ENCODE results near the gene TRIM63.

Gene TRIM63

GRCh38 chr1:26031611-26032220 is 35.7 kb downstream of the TRIM63 start:
- DNase-seq: no peak

DNA sequence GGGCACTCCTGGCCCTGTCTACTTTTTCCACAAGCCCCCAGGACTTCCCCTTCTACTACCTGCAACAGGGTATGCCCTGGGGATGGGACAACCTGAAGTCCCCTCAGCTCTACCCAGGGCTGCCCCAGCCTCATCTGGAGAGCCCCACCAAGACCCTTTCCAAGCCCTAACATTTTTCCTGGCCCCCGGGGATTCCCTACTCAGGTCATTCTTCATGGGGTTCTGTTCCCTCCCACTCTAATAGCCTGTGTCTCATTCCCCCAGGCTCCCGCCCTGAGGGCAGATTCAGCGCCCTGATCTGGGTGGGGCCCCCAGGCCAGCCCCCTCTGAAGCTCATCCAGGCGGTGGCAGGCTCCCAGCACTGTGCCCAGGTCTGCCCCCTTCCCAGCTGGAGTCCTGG is 36.2 kb downstream of the TRIM63 start:
- DNase-seq: no peak

DNA sequence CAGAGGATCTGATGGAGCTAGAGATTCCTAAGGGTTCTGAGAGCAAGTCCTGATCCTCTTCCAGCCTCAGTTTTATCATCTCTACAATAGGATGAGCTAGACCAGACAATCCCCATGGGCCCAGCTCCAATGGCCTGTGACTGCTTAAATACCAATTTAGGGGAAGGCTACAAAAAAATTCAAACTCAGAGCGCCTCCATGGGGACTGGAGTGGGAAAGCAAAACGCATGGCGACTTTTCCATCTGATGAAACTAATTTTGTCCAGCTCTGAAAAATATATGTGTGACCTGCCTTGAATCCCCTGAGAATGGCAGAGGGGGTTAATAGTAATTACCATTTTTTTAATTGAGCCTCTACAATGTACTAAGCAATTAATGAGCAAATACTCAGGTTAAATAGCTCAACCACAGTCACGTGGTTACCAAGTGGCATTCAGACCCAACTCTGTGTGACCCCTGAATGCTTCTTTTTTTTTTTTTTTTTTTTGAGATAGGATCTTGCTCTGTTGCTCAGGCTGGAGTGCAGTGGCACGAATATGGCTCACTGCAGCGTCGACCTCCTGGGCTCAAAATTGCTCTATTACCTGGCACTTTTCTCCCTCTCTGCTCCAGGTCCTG is 37.5 kb downstream of the TRIM63 start:
- no peak for DNase-seq

DNA sequence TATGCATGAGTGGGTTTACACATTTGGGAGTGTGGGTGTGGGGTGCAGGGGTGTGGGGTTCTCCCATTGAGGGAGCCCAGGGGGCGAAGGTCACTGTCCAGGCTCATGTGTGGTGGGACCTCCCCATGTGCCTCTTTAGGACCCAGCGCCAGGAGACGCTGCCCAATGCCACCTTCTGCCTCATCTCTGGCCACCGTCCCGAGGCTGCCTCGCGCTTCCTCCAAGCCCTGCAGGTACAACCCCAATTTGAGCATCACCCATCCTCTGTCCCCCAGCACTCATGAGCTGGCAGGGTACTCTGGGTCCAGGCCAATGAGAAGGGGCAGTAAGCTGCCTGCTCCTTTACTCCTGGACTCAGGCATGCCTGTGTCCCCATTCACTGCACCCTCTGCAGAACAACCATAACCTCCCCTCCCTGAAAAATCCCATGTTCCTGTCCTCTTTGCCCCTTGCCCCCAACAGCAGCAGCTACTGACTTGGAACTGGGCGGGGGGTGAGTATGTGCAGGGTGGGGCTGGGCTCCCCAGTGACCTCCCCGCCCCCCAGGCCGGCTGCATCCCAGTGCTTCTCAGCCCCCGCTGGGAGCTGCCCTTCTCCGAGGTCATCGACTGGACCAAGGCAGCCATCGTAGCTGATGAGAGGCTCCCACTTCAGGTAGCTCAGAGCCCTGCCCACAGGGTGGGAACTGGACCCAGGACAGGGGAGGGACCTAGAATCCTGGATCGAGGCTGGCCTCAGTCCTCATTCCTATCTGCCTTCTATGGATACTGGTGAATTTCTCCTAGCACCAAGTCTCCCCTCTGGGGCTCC is 38.2 kb downstream of the TRIM63 start:
- no peak for DNase-seq

- no peak for DNase-seq
These were observed 38.9 kb downstream of the TRIM63 start for GRCh38 chr1:26028490-26028980.

- DNase-seq: no peak
These were observed 39.5 kb downstream of the TRIM63 start for GRCh38 chr1:26027716-26028489.

DNA sequence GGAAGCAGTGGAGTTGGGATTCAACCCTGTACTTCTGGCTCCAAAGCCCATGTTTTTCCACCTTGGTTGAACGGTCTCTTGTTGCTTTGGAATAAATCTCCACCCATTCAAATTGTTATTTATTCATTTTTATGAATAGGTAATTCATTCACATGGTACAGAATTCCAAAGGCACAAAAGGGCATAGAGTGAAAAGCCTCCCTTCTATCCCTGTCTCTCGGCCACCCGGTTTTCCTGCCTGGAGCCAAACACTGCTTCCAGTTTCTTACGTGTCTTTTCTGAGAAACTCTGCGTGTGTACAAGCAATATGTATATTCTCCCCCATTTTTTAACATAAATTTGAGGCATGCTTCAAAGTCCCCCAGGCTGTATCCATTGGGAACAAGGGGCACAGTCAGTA is 41.9 kb downstream of the TRIM63 start:
- no peak for DNase-seq

- no peak for DNase-seq
These were observed 42.4 kb downstream of the TRIM63 start for GRCh38 chr1:26025060-26025459.

- no peak for DNase-seq
These were observed 43.6 kb downstream of the TRIM63 start for GRCh38 chr1:26023826-26024225.

GRCh38 chr1:26023009-26023408 is 44.4 kb downstream of the TRIM63 start:
- no peak for DNase-seq

- DNase-seq: no peak
These were observed 45.0 kb downstream of the TRIM63 start for GRCh38 chr1:26022404-26022779.

- no peak for DNase-seq
These were observed 45.6 kb downstream of the TRIM63 start, which contains the start of gene EXTL1 for GRCh38 chr1:26021647-26022403. EXTL1 (plus strand) TSS chr1:26021775; CDS start chr1:26022647, 872 bp downstream.

DNA sequence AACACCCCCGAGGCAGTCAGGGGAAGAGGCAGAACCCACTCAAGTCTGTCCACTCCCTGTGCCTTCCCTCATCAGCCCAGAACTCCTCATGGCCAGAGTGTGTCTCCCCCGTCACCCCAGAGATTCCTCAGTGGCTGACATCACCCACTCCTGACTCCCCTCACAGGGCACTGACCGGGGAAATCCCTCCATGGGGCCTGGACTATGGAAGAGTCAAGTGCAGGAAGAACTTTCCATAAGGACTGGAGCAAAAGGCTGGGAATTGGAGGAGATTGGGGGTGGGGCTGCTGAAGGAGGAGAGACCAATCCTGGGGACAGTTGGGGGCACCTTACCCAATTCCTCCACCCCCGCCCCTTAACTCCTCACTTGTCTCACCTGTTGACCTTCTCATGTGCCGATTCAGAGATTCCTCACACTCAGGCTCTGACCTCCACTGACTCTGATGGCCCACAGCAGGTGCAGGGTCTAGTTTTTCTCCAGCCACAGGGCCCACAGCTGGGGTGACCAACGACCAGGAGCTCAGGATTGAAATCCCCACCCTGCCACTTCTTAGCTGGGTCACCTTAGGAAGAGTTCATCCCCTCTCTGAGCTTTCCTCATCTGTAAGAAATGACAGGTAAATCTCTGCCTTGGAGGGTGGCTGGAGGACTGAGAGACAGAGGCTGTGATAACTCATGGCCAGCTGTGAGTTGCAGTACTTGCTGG is 46.3 kb downstream of the TRIM63 start:
- no peak for DNase-seq

GRCh38 chr1:26020330-26020768 is 47.1 kb downstream of the TRIM63 start:
- no peak for DNase-seq

DNA sequence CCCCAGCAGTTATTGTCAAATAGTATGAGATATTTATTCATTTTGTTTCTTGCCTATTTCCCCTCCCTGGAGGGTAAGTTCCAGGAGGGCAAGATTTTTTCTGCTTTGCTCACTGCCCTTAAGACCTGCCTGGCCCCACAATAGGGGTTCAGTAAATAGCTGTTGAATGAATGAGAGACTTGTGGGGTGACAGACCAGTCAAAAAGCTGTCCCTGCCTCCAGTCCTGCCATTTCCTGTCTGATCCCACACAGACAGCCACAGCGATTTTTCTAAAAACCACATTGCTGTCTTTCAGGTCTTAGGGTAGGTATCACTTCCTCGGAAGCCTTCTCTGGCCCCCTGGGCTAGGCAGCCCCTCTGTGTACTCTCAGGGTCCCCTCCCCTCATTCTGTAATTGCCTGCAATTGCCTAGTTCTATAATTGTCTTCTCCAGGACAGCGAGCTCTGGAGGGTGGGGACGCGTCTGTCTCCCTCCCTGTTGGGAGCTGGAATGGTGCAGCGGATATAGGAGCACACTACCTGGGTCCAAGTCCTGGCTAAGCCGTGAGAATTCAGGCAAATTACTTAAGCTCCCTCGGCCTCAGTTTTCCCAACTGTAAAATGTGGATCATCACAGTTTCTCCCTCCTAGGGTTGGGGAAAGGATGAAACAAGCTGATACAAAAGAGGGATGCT is 47.7 kb downstream of the TRIM63 start:
- no peak for DNase-seq

GRCh38 chr1:26017606-26018005 is 49.8 kb downstream of the TRIM63 start:
- DNase-seq: no peak

- no peak for DNase-seq
These were observed 50.4 kb downstream of the TRIM63 start for GRCh38 chr1:26016953-26017545.

DNA sequence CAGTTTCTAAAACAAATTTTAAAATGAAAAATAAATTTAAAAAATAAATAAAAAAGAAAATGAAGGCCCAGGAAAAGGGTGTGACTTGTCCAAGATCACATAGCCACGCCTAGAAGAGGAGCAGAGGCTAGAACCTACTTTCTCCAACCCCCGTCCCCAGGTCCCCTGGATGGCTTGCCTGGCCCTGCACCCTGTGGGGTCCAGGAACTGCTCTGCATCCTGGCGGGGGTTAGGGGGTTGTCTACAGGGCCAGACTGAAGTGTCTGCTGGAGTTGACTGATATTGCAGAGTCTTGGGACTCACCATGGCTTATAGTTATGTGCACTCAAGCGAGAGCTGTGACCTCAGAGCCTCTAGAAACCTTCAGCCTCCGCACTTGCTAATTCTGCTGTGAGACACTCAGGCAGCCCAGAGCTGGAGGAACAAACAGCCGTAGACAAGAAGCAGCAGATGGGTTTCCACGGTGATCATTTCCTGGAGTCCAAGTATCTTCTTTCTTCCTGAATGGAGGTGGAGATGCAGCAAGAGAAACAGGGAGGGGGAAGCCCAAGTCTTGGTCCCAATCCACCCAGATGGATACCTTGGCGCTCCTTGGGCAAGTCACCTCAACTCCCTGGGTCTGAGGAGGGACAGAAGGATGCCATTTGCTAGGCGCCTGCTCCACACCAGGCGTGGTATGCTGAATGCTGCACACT is 51.0 kb downstream of the TRIM63 start:
- no peak for DNase-seq

- no peak for DNase-seq
These were observed 52.1 kb downstream of the TRIM63 start for GRCh38 chr1:26015358-26015757.

DNA sequence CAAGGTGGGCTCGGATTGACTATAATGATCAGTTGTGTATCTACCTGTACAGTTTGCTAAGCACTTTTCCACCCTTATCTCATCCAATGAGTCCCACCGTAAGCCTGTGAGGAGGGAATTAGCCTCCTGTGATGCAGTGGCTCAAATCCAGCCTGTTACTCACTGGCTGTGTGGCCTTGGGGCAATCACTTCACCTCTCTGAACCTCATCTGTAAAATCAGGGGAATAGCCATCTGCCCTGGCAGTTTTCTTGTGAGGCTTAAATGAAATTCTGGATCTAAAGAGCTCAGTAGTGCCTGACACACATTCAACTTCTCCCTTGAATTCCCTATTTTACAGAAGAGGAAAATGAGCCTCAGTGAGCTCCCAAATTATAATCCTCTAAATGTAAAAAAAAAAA is 53.3 kb downstream of the TRIM63 start:
- DNase-seq: no peak
